ENCODE data around the gene LHFPL6. TPM values are rescaled to one million over a fixed set of nuclear protein-coding genes. Genes with fewer than 3 reads are reported as not detected.

Gene LHFPL6
- total RNA-seq, 2 donors from 2014 or later = 0.50 TPM; not detected in 1

- H3K36me3 Mint-ChIP-seq (ENCODE audit: low read depth) = no peaks in the 10 kb centered on the region
These were observed 69.3 kb downstream of the LHFPL6 start for GRCh38 chr13:39533651-39534150.

GRCh38 chr13:39531646-39532045 lies 71.3 kb downstream of the LHFPL6 start:
- ATAC-seq (no peak), DNase-seq (no peak)
- H3K27me3 Mint-ChIP-seq = peaks cover 31% of the 10 kb centered on the region
- H3K4me1 Mint-ChIP-seq = no peaks in the 10 kb centered on the region
- no peak overlapping the region for H3K27ac Mint-ChIP-seq
- H3K36me3 Mint-ChIP-seq (ENCODE audit: low read depth) = no peaks in the 10 kb centered on the region
- H3K9me3 ChIP-seq (ENCODE audit: control insufficient read depth, low read length, poor library complexity, severe bottlenecking) = no peaks in the 10 kb centered on the region
- H3K4me3 Mint-ChIP-seq = no peak overlapping the region

More at GRCh38 chr13:39533651-39534150, 69.3 kb downstream of the LHFPL6 start:
- Mint-ChIP-seq H3K4me1 (no peaks in the 10 kb centered on the region), H3K4me3 (no peak overlapping the region), H3K27me3 (peaks cover 27% of the 10 kb centered on the region), H3K27ac (no peak overlapping the region)
- DNase-seq = no peak
- ATAC-seq = no peak
- H3K9me3 ChIP-seq (ENCODE audit: control insufficient read depth, low read length, poor library complexity, severe bottlenecking) = no peaks in the 10 kb centered on the region

GRCh38 chr13:39530916-39531315 lies 72.1 kb downstream of the LHFPL6 start:
- H3K4me3 Mint-ChIP-seq = no peak overlapping the region
- no peaks in the 10 kb centered on the region for H3K4me1 Mint-ChIP-seq
- no peak overlapping the region for H3K27ac Mint-ChIP-seq
- no peaks in the 10 kb centered on the region for H3K36me3 Mint-ChIP-seq (ENCODE audit: low read depth)
- H3K9me3 ChIP-seq (ENCODE audit: control insufficient read depth, low read length, poor library complexity, severe bottlenecking) = no peaks in the 10 kb centered on the region
- peaks cover 31% of the 10 kb centered on the region for H3K27me3 Mint-ChIP-seq
- DNase-seq (no peak), ATAC-seq (no peak)

GRCh38 chr13:39528661-39528980 lies 74.4 kb downstream of the LHFPL6 start:
- H3K9me3 ChIP-seq (ENCODE audit: control insufficient read depth, low read length, poor library complexity, severe bottlenecking) = no peaks in the 10 kb centered on the region
- Mint-ChIP-seq H3K36me3 (ENCODE audit: low read depth) (no peaks in the 10 kb centered on the region), H3K4me3 (no peak overlapping the region), H3K27me3 (peaks cover 43% of the 10 kb centered on the region), H3K27ac (no peak overlapping the region), H3K4me1 (no peaks in the 10 kb centered on the region)
- DNase-seq (no peak), ATAC-seq (no peak)

DNA sequence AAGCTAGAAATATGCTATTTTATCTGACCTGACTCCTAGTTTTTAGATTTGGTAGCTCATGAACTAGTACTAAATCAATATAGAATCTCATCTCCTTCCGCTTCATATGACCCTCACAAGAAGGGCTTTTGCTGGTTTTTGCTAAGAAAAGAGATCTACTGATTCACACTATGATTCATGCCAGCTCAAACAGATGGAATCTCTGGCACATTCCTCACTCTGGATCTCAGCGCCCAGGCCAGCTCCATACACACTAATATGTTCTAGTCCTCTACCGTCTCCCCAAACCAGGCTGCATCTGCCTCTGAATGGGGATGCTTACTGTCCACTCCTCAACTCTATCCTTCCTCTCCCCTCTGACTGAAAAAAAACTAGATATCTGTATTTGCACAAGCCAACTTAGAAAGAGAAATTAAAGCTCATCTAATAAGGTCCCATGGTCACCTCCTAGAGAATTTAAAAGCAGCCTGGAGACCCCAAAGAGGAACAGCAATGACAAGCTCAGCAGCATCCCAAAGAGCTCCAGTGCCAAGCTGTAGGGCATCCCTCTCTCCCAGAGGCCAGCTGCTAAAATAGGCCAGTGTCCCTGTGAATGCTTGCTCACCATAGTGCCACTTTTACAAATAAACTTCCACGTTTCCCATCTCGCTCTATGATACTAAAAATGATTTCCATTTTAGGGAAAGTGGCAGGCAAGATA lies 74.9 kb downstream of the LHFPL6 start:
- H3K4me3 Mint-ChIP-seq = no peak overlapping the region
- H3K9me3 ChIP-seq (ENCODE audit: control insufficient read depth, low read length, poor library complexity, severe bottlenecking) = no peaks in the 10 kb centered on the region
- DNase-seq = no peak
- no peak for ATAC-seq
- H3K36me3 Mint-ChIP-seq (ENCODE audit: low read depth) = no peaks in the 10 kb centered on the region
- no peaks in the 10 kb centered on the region for H3K4me1 Mint-ChIP-seq
- H3K27ac Mint-ChIP-seq = no peak overlapping the region
- peaks cover 48% of the 10 kb centered on the region for H3K27me3 Mint-ChIP-seq

GRCh38 chr13:39527301-39527700 lies 75.7 kb downstream of the LHFPL6 start:
- no peak for ATAC-seq

GRCh38 chr13:39526499-39526898 lies 76.5 kb downstream of the LHFPL6 start:
- no peaks in the 10 kb centered on the region for H3K36me3 Mint-ChIP-seq (ENCODE audit: low read depth)
- no peak for ATAC-seq
- no peak overlapping the region for H3K27ac Mint-ChIP-seq
- no peak overlapping the region for H3K4me3 Mint-ChIP-seq
- H3K4me1 Mint-ChIP-seq = no peaks in the 10 kb centered on the region
- peaks cover 64% of the 10 kb centered on the region for H3K27me3 Mint-ChIP-seq
- H3K9me3 ChIP-seq (ENCODE audit: control insufficient read depth, low read length, poor library complexity, severe bottlenecking) = no peaks in the 10 kb centered on the region
- no peak for DNase-seq

More at GRCh38 chr13:39527301-39527700, 75.7 kb downstream of the LHFPL6 start:
- DNase-seq = no peak
- H3K9me3 ChIP-seq (ENCODE audit: control insufficient read depth, low read length, poor library complexity, severe bottlenecking) = no peaks in the 10 kb centered on the region
- Mint-ChIP-seq H3K4me1 (no peaks in the 10 kb centered on the region), H3K27ac (no peak overlapping the region), H3K36me3 (ENCODE audit: low read depth) (no peaks in the 10 kb centered on the region), H3K4me3 (no peak overlapping the region), H3K27me3 (peaks cover 56% of the 10 kb centered on the region)

GRCh38 chr13:39525506-39525905 lies 77.5 kb downstream of the LHFPL6 start:
- DNase-seq (no peak), ATAC-seq (no peak)
- no peaks in the 10 kb centered on the region for H3K9me3 ChIP-seq (ENCODE audit: control insufficient read depth, low read length, poor library complexity, severe bottlenecking)
- Mint-ChIP-seq H3K4me3 (no peak overlapping the region), H3K27me3 (peaks cover 64% of the 10 kb centered on the region), H3K4me1 (no peaks in the 10 kb centered on the region), H3K27ac (no peak overlapping the region), H3K36me3 (ENCODE audit: low read depth) (no peaks in the 10 kb centered on the region)

DNA sequence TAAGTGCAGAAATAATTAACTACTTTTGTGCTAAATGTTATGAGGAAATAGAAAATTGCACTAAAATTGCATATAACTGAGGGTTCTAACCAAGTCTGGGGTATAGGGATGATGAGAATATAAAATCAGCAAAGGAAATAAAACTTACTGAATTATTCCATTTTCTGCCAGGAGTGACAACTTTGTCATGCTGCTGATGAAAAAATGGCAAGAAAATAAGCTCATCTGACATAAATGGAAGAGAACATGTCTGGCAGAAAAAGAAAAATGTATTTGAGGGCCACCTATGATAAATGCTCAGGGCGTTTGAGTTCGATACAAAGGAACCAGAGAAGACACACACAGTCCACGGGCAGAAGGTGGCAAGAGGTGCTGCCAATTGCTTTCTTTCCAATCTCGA lies 78.2 kb downstream of the LHFPL6 start:
- H3K4me1 Mint-ChIP-seq = no peaks in the 10 kb centered on the region
- ATAC-seq (no peak), DNase-seq (no peak)
- H3K4me3 Mint-ChIP-seq = no peak overlapping the region
- no peaks in the 10 kb centered on the region for H3K36me3 Mint-ChIP-seq (ENCODE audit: low read depth)
- no peak overlapping the region for H3K27ac Mint-ChIP-seq
- no peaks in the 10 kb centered on the region for H3K9me3 ChIP-seq (ENCODE audit: control insufficient read depth, low read length, poor library complexity, severe bottlenecking)
- peaks cover 61% of the 10 kb centered on the region for H3K27me3 Mint-ChIP-seq

DNA sequence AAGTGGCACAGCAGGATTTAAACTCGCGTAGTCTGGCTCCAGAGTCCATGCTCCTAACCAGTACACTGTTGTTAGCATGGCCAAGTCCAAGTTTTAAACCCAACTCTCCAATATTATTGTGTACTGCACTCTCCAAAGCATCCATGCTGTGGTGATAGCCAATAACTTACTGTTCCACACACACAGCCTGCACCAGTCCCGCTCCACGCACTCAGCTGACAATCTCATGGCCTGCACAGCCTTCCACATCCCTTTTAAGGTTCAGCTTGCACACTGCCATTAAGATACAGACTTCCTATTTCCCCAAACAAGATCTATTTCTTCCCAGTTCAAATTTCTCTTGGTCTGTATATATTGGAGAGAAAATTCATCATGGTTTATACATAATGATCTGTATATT lies 80.7 kb downstream of the LHFPL6 start:
- H3K4me1 Mint-ChIP-seq = no peaks in the 10 kb centered on the region

DNA sequence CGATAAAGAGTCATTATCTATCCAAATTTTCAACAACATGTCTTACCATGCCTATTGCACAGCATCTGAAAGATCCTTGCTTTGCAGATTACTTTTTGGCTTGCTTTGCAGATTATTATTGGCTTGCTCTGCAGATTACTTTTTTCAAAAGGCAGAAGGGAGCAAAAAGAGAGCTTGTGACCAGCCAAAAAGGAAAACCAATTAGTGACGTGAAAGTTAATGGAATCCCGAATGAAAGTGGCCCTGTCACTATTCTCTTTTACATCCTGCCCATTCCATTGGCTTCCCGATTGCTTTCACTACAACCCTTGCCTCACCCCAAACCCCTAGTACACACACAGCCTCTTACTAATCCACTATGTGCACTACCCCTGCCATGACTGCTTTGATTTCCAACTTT lies 81.3 kb downstream of the LHFPL6 start:
- no peaks in the 10 kb centered on the region for H3K4me1 Mint-ChIP-seq
- H3K36me3 Mint-ChIP-seq (ENCODE audit: low read depth) = no peaks in the 10 kb centered on the region
- DNase-seq (no peak), ATAC-seq (no peak)
- H3K9me3 ChIP-seq (ENCODE audit: control insufficient read depth, low read length, poor library complexity, severe bottlenecking) = no peaks in the 10 kb centered on the region
- H3K27ac Mint-ChIP-seq = no peak overlapping the region
- H3K27me3 Mint-ChIP-seq = peaks cover 56% of the 10 kb centered on the region
- H3K4me3 Mint-ChIP-seq = no peak overlapping the region

More for the DNA sequence above, 80.7 kb downstream of the LHFPL6 start:
- DNase-seq (no peak), ATAC-seq (no peak)
- no peak overlapping the region for H3K4me3 Mint-ChIP-seq
- no peaks in the 10 kb centered on the region for H3K36me3 Mint-ChIP-seq (ENCODE audit: low read depth)
- no peaks in the 10 kb centered on the region for H3K9me3 ChIP-seq (ENCODE audit: control insufficient read depth, low read length, poor library complexity, severe bottlenecking)
- no peak overlapping the region for H3K27ac Mint-ChIP-seq
- H3K27me3 Mint-ChIP-seq = peaks cover 51% of the 10 kb centered on the region

- ATAC-seq (no peak), DNase-seq (no peak)
- H3K4me1 Mint-ChIP-seq = no peaks in the 10 kb centered on the region
- H3K36me3 Mint-ChIP-seq (ENCODE audit: low read depth) = peaks cover 2% of the 10 kb centered on the region
- H3K9me3 ChIP-seq (ENCODE audit: control insufficient read depth, low read length, poor library complexity, severe bottlenecking) = no peaks in the 10 kb centered on the region
- H3K27ac Mint-ChIP-seq = no peak overlapping the region
- peaks cover 35% of the 10 kb centered on the region for H3K27me3 Mint-ChIP-seq
- no peak overlapping the region for H3K4me3 Mint-ChIP-seq
These were observed 86.9 kb downstream of the LHFPL6 start for GRCh38 chr13:39516096-39516495.

GRCh38 chr13:39515224-39515714 lies 87.7 kb downstream of the LHFPL6 start:
- Mint-ChIP-seq H3K36me3 (ENCODE audit: low read depth) (peaks cover 4% of the 10 kb centered on the region), H3K4me1 (no peaks in the 10 kb centered on the region), H3K27me3 (peaks cover 36% of the 10 kb centered on the region), H3K27ac (no peak overlapping the region), H3K4me3 (no peak overlapping the region)
- no peaks in the 10 kb centered on the region for H3K9me3 ChIP-seq (ENCODE audit: control insufficient read depth, low read length, poor library complexity, severe bottlenecking)
- ATAC-seq = no peak
- DNase-seq = no peak

GRCh38 chr13:39512687-39513086 lies 90.3 kb downstream of the LHFPL6 start:
- Mint-ChIP-seq H3K4me1 (no peaks in the 10 kb centered on the region), H3K36me3 (ENCODE audit: low read depth) (peaks cover 4% of the 10 kb centered on the region), H3K27ac (no peak overlapping the region), H3K4me3 (no peak overlapping the region), H3K27me3 (peaks cover 34% of the 10 kb centered on the region)
- ATAC-seq (no peak), DNase-seq (no peak)
- no peaks in the 10 kb centered on the region for H3K9me3 ChIP-seq (ENCODE audit: control insufficient read depth, low read length, poor library complexity, severe bottlenecking)

Measured in T-helper 17 cell (primary cell).